HG02981 (cell line): ENCODE measurements around the gene PTPN1.
"Not testable (repeated sequence)": the region's sequence is repeated elsewhere in the genome, so short reads cannot be mapped to it uniquely, and the experiment has no call there.

ENCODE experiments used
- ATAC-seq: cut with Tn5 transposase; IDR thresholded peaks from one replicate; pipeline ENCODE4 v1.9.1; 2021; ENCODE audit warnings: mild to moderate bottlenecking, moderate library complexity; ENCODE audit not compliant: unreplicated experiment

Gene PTPN1

DNA sequence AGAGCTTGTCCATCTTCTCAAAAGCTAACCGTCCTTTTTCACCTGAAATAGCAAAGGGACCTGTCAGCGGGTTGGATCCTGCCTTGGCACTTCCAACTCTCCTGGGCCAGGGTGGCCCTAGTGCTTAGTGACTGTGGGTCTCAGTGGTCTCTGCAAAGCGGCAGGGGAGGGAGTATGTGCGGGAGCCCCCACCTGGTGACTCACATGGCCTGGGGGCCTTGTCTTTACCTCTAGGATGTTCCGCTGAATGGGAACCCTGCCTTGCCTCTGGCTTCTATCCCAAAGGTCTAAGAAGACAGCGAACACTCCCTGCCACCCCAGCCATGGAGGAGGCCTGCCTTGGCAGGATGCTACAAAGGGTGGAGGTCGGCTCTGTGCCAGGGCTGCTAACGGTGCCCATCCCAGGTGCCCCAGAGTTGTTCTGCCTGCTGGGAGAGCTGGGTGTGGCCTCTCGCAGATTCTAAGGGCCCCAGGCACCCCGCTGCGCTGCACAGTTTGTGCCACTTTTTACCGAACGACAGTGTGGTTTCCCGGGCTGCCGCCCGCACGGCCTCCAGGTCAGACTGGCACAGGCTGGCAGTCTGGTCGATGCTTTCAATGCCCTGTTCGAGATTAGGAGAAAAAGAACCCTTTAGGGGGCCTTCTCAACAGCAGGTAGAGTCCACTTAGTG, 77.2 kb downstream of the PTPN1 start:
- no peak for ATAC-seq

DNA sequence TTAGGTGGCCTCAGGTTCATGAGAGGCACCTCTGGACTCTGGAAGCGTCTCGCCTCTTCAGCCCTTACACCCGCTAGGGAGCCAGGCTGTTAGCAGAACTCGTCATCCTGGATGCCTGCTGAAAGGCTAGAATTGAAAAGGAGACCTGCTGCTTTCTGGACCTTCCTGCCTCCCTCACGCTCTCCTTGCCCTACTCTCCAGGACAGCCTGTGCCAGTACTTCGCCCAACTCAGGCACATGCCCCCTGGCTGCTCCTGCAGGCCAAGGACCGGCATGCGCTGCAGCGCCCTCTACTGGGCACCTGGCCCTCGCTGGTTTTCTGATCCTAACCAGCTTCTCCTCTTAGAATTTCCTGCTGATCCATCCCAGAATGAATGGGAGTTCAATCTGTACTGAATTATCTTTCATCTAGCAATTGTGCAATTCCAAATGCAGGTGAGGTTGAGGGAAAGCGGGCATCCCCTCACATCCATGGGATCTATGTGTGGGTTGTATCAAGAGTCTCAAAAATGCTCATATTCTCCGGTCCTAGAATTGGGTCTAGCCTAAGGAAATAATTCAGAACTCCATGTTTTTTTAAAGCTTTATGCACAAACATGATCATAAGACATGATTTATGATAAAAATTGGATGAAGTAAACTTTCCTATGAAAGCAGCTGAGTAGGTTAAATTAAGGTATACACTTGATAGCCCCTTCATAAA, 78.0 kb downstream of the PTPN1 start:
- no peak for ATAC-seq

DNA sequence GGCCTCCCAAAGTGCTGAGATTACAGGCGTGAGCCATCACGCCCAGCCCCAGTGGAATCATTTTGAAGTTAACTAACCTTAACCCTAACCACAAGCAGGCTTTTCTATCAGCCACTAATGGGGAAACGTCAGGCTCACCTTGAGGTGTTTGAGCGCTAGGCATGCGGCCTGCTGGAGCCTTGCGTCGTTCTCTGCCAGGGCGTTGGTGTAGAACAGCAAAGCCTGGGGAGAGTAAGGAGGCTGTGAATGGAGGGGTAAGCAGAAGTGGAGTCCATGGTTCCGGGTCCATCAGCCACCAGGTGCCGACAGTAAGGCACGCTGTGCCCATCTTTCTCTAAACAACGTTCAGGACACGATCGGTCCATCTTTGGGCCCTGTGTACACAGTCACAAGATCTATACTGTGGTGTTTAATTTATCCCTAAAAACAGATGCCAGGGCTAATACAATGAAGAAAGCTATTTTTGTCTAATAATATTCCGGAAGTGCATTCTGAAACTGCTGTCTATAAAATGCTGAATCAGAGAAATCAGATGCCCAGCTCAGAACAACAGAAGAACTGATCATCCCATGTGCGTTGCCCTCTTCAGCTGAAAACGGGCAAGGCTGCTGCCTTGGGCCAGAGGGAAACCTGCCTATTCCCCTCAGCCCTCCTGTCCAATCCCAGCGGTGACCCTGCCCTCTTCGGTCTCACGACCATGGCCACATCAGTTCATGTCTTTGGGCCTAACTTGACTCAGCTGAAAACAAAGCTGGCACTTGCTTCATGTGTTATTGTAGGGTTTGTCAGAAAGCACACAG, 79.6 kb downstream of the PTPN1 start:
- ATAC-seq = no peak

DNA sequence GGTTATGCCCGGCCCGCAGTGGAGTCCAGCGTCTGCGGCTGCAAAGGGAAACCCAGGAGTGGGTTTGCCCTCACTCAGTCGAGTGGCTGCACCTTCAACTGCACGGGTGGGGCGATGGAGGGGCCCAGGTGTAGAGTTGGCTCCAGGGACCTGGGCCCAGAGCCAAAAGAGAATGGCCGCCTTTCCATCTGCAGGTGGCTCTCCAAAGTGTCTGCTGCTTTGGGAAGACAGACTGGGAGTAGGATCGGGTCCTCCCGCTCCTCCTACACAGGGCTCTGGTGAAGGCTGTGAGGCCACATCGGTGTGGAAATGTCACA, 80.1 kb downstream of the PTPN1 start:
- no peak for ATAC-seq

DNA sequence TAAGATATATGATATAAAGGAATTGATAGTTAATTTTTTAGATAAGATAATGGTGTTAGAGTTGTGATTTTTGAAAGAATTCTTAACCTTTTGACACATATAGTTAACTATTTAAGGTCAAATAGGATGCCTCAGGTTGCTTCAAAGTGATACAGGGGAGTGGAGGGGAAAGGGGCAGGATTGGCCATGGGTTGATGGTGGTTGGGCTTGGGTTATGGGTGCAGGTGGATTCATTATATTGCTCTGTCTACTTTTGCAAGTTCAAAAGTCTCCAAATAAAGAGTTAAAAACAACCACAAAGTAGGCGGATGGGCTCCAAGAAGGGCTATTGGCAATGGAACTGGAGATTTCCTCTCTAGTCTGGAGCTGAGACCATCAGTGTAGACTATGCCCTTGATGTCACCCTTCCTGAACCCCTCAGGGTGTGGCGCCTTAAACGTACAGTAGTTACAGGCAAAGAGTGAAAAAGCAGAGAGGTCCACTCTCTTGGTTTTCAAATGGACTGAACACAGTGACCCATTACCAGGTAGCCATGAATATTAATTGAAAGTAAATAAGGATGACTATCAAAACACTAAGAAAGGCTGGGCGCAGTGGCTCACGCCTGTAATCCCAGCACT, 81.2 kb downstream of the PTPN1 start:
- ATAC-seq = no peak

DNA sequence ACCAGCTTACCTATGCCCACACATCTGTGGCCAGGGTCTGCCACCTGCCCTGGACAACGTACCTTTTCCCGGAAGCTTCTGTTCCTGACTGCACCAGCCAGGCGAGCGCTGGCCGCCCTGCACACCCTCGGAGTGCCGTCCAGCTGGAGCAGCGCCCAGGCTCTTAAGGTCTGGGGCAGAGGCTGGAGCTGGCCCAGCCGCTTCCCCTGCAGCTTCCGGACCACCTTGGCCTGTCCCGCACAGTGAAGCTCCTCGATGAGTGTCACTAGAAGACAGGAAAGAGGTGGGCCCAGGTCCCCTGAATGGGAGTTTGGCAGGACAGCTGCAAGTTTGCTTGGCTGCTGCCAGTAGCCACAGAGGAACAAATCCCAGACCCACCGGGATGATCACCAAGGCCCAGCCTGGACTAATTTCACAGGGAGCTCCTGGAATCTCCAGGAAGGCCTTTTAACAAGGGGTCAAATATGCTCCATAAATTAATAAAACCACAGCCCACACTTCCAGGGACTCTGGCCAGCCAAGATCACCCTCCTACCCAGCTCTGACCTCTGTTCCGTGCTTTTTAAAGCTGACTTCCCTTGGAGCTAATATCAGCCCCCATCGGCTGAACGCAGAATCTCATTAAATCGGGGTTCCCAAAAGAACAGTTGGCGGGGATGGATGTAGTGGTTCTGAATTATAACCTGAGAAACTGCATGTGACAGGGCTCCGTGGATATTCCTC, 82.3 kb downstream of the PTPN1 start:
- no peak for ATAC-seq

DNA sequence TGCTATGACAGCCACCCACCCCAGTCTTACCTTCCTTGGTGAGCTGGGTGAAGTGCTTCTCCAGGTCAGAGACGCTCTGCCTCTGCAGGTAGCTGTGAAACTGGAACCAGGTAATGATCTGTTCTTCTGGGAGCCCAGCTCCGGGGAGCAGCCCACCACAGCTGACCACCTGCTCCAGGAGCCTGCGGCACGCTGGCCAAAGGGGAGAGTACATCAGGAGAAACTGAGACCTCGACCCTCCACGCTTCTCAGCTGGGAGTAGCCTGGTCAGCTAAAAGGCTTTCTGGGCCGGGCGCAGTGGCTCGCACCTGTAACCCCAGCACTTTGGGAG, 82.8 kb downstream of the PTPN1 start:
- no peak for ATAC-seq

DNA sequence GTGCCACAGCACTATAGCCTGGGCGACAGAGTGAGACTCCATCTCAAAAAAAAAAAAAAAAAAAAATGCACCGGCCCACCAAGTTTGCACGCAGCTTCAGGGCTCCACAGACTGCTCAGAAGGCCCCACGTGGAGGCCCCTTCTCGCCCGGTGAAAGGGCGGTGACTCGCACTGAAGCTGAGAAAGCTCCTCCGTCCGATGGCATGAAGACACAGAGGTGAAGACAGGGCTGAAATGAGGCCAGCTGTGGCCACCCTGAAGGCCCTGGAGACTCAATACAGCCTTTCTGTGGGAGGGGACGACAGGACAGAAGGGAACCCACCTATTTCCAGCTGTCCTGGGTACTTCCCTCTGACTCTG, 84.0 kb downstream of the PTPN1 start:
- ATAC-seq = no peak

DNA sequence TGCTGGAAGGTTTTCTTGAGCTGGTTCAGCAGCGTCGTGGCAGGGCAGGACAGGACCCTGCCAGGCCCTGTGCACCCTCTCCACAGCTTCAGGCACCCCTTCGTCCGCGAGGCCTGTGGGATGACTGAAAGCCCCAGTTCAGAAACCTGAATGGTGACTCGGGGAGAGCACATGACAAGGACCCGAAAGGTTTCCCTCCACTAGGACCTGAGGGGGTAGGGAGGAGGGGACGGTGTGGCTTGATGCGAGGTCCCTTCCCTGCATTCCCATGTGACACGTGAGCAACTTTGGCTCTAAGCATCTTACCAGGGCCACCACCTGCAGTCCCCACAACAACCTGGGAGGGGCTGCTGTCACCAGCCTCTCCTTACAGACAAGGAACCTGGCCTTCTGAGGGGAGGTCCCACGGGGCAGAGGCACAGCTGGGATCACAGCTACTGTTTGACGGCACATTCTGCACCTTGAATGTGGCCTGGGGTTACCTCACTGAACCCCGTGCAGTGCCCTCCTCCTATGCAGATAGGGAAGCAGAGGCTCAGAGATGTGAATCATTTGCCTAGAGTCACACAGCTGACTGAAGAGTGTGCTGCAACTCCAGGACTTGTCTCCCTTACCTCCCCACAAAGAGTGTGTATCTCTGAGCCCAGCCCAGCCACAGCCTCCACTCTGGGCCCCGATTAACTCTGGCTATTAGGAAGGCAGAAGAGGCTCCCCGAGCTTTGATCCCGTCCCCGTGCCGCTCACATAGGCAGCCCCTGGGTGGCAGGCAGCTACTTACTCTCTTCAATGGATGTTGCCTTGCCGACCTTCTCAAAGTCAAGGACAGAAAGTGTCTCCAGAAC, 84.6 kb downstream of the PTPN1 start:
- no peak for ATAC-seq

DNA sequence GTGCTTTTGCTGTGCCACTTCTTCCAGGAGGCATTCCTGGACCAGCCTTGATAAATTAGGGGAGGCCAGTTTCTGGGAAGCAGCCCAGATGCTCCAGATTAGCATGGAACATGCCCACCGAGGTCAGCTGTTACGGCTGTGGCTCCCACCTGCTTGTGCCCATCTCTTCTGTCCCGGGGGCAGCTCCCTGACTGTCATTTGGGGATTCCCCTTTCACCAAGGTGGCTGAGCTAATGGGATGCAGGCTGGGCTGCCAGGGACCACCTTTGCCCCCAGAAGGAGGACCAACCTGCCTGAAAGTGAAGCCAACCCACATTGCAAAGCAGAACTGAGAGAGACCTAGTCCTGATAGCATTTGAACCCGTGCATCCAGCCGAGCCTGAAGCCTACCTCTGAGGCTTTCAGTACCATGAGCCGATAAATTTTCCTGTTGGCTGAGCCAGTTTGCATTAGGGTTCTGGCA, 85.3 kb downstream of the PTPN1 start:
- no peak for ATAC-seq

DNA sequence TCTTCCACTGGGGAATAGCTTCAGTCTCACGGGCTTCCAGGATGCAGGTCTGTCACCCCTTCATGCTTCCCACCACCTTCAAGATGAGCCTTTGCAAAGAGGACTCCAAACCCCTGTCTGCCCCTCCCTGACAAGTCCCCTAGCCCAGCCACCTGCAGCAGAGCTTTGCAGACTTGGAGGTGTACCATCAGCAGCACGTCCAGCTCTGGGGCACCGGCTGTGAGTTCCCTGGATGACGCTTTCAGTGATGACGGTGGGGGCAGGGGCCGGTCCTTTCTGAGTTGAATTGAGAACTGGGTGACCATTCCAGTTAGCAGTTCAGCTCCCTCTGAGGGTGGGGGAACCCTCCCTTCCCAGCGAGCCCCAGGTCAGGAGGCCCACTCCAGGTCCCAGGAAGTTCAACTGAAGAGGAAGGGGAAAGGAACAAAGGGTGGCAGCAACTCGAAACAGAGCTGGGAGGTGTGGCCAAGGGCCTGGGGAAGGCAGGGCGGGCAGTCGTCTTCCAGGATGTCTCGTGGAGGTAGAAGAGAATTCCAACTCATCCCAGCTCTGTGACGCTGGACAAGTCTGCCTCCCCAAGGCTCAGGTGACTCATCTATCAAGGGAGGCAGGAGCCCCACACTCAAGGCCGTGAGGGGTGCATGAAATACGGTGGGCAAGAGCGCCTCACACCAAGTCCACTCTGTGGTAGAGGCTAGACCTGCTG, 86.0 kb downstream of the PTPN1 start:
- ATAC-seq = no peak

DNA sequence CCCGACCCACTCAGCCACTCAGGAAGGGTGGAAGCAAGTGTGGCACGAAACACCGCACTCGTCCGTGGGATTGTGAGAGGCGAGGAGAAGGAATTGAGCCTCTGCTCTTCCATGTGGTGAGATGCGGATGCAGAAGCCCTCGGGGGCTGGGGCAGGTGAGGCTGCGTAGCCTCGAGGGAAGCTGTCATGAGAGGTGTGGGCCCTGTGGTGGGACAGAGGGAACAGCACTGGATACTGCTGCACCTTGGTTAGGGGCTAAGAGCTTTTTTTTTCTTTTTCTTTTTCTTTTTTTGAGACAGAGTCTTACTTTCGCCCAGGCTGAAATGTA, 86.5 kb downstream of the PTPN1 start:
- no peak for ATAC-seq

DNA sequence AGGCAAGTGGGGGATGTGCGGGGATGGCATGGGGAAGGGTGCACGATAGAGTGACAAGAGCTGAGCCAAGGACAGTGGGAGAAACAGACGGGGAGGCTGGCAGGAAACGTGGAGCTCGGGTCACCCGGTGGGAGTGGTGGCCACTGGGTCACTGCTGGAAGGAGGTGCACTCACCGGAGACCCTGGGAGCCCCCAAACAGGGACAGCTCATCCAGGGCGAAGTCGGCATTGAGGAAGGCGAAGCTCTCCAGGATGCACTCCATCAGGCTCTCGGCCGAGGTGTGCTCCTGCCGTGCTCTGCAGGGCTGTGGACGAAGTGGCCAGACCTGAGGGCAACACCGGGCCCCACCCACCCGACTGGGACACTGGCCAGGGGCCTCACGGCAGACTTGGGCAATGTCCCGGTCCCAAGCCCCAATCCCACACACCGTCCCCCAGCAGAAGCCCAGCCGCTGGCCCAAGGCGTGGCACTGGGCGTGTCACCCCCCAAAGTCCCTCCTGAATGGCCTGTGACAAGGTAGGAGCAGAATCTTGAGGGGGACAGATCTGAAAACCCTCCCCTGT, 87.3 kb downstream of the PTPN1 start:
- no peak for ATAC-seq

DNA sequence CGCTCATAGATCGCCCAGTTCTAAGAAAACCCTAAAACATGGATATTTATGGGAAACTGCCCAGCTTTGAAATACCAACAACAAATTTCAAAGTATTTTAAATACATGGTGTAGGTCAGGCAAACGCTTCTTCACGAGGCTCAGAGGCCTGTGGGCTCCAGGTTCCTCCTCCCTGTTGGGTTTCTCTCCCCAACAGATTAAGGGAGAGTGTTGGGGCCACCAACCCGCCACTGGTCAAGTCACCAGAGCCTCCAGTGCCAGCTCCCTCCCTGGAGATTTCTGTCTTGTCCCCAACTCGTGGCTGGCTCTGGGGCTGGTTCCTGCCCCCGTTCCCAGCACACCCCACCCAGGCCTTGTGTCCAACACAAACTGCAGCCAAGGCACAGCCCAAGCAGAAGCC, 87.9 kb downstream of the PTPN1 start:
- ATAC-seq = no peak

DNA sequence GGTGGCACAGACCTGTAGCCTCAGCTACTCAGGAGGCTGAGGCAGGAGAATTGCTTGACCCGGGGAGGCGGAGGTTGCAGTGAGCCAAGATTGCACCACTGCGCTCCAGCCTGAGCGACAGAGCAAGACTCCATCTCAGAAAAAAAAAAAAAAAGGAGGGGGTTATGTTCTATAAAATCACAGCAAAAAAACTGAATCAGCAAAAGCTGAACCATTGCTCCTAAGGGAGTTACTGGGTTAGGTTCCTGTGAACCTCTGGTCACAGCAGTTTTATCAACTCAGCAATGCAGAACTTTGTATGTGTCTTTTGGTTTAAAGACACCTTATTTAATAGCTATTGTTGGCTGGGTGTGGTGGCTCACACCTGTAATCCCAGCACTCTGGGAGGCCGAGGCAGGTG, 88.6 kb downstream of the PTPN1 start:
- not testable (repeated sequence) for ATAC-seq

DNA sequence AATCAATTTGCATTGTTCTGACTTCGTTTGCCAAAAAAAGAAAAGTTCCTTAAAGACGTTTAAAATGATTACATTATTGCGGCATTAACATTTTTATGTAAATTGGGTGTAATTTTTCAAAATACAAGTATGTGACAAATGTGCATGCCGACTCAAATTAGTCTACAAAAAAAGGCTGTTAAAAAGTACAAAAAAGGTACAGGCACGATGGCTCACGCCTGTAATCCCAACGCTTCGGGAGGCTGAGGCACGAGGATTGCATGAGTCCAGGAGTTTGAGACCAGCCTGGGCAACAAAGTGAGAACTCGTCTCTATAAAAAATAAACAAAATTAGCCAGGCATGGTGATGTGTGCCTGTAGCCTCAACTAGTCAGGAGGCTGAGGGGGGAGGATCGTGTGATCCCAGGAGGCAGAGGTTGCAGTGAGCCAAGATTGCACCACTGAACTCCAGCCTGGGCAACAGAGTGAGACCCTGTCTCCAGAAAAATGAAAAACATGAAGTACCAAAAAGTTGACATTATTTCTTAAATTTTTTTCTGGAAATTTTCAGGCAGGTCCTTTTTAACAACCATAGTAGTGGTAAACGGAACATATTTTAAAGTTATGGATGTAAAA, 90.2 kb downstream of the PTPN1 start:
- no peak for ATAC-seq

DNA sequence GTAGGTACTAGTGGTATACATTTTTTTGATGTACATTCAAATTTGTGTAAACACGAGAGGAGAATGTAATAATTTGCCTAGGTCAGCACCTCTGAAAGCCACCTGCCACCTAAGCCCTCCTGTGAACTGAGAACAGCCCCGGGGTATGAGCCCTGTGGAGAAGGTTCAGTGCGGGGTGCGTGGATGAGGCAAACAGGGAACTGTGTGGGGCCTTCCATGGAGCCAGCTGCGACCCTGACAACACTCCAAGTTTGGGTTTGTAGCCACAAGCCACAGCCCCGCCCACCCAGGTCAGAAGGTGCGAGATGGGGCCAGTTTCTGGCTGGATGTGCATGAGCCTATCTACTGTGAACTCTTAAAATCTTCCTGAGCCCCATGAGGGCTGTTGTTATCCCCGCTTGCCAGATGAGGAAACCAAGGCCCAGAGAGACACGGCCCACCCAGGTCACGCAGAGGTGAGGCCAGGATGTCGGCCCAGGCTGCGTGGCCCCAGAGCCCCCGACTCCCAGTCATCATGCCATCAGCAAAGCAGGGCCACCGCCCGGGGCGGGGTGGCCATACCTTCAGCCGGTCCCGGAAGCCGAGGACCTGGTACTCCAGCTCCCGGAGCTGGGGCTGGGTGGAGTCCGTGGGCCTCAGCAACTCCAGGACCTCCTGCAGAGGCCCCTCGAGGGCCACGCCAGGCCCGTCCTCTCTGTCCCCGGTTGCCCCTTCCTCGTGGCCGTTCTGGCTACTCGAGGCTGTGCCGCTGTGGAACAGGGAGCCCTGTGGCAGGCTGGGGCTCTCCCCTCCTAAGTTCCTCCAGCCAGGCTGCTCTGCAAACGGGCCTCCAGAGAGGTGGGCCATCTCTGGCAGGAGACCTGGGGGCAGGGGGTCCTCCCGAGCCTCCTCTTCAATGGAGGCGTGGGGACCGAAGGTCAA, 91.6 kb downstream of the PTPN1 start:
- ATAC-seq = no peak
